NCI-H1417 (cell line): ENCODE measurements around the gene FBRSL1.
A peak's percentile ranks its signal among the peaks of the same experiment; 100 is the strongest.

Experiments used
- DNase-seq, 3 experiments: peaks; one replicate each; lab custom pipeline; 2025; lab: John Stamatoyannopoulos, UW

Gene FBRSL1

GRCh38 chr12:132483612-132484011, 6.3 kb upstream of the FBRSL1 start:
- no peak for DNase-seq

- DNase-seq: peak in 2 of 3 experiments; percentile 18 to 33
Measured at GRCh38 chr12:132484183-132484890, 5.6 kb upstream of the FBRSL1 start.

GRCh38 chr12:132484891-132485441, 5.0 kb upstream of the FBRSL1 start:
- no peak for DNase-seq

- no peak for DNase-seq
Measured at GRCh38 chr12:132485619-132486018, 4.3 kb upstream of the FBRSL1 start.

- DNase-seq: no peak
Measured at GRCh38 chr12:132486168-132486567, 3.8 kb upstream of the FBRSL1 start.

- no peak for DNase-seq
Measured at GRCh38 chr12:132486576-132486975, 3.4 kb upstream of the FBRSL1 start.

GRCh38 chr12:132487311-132487741, 2.6 kb upstream of the FBRSL1 start:
- DNase-seq: peak in 1 of 3 experiments; percentile 17

GRCh38 chr12:132488127-132489077, 1.5 kb upstream of the FBRSL1 start:
- no peak for DNase-seq

GRCh38 chr12:132489078-132489601, 811 bp upstream of the FBRSL1 start:
- DNase-seq: no peak

GRCh38 chr12:132490422-132491137, 629 bp downstream of the FBRSL1 start:
- DNase-seq: peak in 2 of 3 experiments; percentile 21 to 24

GRCh38 chr12:132491138-132491663, 1.2 kb downstream of the FBRSL1 start:
- peak in 1 of 3 experiments; percentile 20 for DNase-seq

- no peak for DNase-seq
Measured at GRCh38 chr12:132491761-132492378, 1.9 kb downstream of the FBRSL1 start.

GRCh38 chr12:132492522-132492921, 2.6 kb downstream of the FBRSL1 start:
- DNase-seq: no peak

- no peak for DNase-seq
Measured at GRCh38 chr12:132492951-132493350, 3.0 kb downstream of the FBRSL1 start.

- DNase-seq: no peak
Measured at GRCh38 chr12:132493482-132494178, 3.7 kb downstream of the FBRSL1 start.

- no peak for DNase-seq
Measured at GRCh38 chr12:132494294-132495164, 4.6 kb downstream of the FBRSL1 start.

GRCh38 chr12:132495165-132495544, 5.2 kb downstream of the FBRSL1 start:
- DNase-seq: no peak

GRCh38 chr12:132495629-132496357, 5.8 kb downstream of the FBRSL1 start:
- no peak for DNase-seq

GRCh38 chr12:132496358-132496669, 6.4 kb downstream of the FBRSL1 start:
- no peak for DNase-seq
